Esophagus muscularis mucosa (tissue), 3 donors: Measurements from ENCODE around the gene C2orf81.

Experiments used
- POLR2A ChIP-seq: fragments of 450-650 bp; IDR thresholded peaks from one replicate; pipeline ENCODE4 v1.6.1; 2017; ENCODE audit warnings: antibody characterized with exemption, moderate library complexity, mild to moderate bottlenecking, low read depth
- POLR2AphosphoS5 ChIP-seq, 2 donors: sonication (generic); formaldehyde crosslinking; IDR thresholded peaks; one replicate each; pipeline ENCODE4 v1.6.1; 2017; ENCODE audit warnings: antibody characterized with exemption in 2 of 2
- TF ChIP-seq, protein P1 (sequence below), 3 experiments: fragments of 200-600 bp in 2 of 3; fragments of 450-650 bp in 1 of 3; sonication (generic) in 2 of 3; IDR thresholded peaks; one replicate each; pipeline ENCODE4 v1.5.1; 2017 to 2019; ENCODE audit warnings: antibody characterized with exemption in 3 of 3, mild to moderate bottlenecking in 2 of 3, moderate library complexity in 1 of 3

DNA sequence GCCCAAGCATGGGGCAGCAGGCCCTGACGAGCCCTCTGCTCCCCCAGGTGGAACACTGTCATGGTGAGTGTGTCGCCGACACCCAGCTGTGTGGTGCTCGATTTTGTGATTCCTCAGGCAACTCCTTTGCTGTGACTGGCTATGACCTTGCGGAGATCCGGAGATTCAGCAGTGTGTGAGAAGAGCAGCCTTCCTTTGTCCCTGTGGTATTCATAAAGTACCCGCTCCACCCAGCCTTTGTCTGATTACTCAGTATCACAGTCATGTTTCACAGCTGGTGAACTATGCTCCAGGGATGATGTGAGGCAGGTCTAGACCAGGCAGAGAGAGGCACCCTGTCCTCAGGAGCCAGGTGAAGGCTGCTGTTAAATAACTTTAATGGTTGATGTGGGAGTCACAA is 4.1 kb upstream of the C2orf81 start:
- TF ChIP-seq, protein P1, sequence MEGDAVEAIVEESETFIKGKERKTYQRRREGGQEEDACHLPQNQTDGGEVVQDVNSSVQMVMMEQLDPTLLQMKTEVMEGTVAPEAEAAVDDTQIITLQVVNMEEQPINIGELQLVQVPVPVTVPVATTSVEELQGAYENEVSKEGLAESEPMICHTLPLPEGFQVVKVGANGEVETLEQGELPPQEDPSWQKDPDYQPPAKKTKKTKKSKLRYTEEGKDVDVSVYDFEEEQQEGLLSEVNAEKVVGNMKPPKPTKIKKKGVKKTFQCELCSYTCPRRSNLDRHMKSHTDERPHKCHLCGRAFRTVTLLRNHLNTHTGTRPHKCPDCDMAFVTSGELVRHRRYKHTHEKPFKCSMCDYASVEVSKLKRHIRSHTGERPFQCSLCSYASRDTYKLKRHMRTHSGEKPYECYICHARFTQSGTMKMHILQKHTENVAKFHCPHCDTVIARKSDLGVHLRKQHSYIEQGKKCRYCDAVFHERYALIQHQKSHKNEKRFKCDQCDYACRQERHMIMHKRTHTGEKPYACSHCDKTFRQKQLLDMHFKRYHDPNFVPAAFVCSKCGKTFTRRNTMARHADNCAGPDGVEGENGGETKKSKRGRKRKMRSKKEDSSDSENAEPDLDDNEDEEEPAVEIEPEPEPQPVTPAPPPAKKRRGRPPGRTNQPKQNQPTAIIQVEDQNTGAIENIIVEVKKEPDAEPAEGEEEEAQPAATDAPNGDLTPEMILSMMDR (IDR thresholded peaks at IDR 0.05) = no peak
- TF ChIP-seq POLR2A = no peak
- TF ChIP-seq POLR2AphosphoS5 (IDR thresholded peaks at IDR 0.05) = no peak
